Fibroblast of mammary gland (primary cell): ENCODE data around the gene TRPM3.
A peak's percentile ranks its signal among the peaks of the same experiment; 100 is the strongest.

Experiments used
- DNase-seq: peaks from one replicate; pipeline ENCODE4 v3.0.0-alpha.2; 2010; ENCODE audit warnings: low read depth
- H3K4me3 ChIP-seq: 2 replicates; pipeline ENCODE4 v1.5.1; 2011; ENCODE audit warnings: low read depth, mild to moderate bottlenecking, low read length, moderate library complexity; ENCODE audit not compliant: control insufficient read depth
- CTCF ChIP-seq: conservative IDR thresholded peaks from 2 replicates; pipeline ENCODE4 v1.5.1; 2011; ENCODE audit warnings: low read depth, low read length, inconsistent platforms; ENCODE audit not compliant: control insufficient read depth, insufficient read depth

Gene TRPM3

GRCh38 chr9:70693186-70693585, 428.2 kb downstream of the TRPM3 start:
- TF ChIP-seq CTCF: no peak
- DNase-seq: no peak
- H3K4me3 ChIP-seq: no peak overlapping the region

- no peak for TF ChIP-seq CTCF
- no peak for DNase-seq
- H3K4me3 ChIP-seq: no peak overlapping the region
These were observed 429.0 kb downstream of the TRPM3 start for GRCh38 chr9:70692431-70692830.

DNA sequence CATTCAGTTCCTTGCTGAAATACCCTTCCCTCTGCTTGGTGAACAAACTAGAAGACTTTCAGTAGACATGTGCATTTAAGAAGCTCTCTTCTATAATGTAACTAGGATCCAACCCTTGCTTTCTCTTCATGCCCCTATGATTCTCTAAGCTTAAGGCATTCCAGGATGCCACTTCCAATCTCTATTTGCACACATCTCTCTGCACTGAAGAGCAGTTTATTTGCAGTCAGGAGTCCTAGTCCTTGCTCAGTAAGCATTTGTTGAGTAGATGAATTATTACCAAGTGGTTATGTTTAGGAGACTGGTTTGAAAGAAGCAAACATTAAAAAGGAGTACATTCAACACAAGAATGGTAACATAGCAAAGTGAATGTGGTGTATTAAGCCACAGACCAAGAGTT, 432.7 kb downstream of the TRPM3 start:
- no peak for DNase-seq

DNA sequence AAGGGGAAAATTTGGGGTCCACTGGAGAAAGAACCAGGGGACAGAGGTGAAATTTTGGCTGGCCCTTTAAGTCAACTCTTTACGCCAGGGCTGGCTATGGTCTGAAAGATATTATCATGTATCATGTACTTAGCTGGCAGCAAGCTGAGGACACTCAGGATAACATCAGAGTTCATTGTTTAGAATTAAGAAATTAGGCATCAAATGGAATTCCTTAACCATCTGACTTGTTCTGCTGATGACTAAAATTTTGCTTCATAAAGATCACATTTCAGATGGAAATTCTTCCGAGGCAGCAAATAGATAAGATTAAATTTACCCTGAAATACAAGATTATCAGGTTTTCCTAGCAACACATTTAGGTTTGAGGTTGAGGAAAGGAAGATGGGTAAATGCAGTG, 437.6 kb downstream of the TRPM3 start:
- no peak overlapping the region for H3K4me3 ChIP-seq
- no peak for TF ChIP-seq CTCF
- DNase-seq: peak; percentile 46

More for the DNA sequence above, 432.7 kb downstream of the TRPM3 start:
- H3K4me3 ChIP-seq: no peak overlapping the region
- no peak for TF ChIP-seq CTCF

- no peak for TF ChIP-seq CTCF
- no peak for DNase-seq
These were observed 439.1 kb downstream of the TRPM3 start for GRCh38 chr9:70682298-70682697.

DNA sequence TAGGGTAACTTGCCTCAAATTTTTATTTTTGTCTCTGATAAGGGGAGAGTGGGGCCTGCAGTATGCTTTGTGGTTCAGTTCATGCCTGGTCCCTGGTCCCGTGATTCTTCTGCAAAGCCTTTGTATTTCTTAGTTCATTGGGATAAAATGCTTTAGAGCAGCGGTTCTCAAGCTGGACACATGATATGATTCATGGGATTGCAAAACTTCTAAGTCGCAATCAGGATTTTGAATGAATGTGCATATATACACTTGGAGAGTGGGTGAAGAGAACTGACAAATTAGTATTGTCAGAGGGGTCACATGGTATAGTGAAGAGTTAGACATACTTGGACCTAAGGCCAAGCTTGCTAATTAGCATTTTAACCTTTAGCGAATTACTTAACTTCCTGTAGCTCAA, 441.6 kb downstream of the TRPM3 start:
- TF ChIP-seq CTCF: no peak
- DNase-seq: peak; percentile 90
- H3K4me3 ChIP-seq: no peak overlapping the region

More at GRCh38 chr9:70682298-70682697, 439.1 kb downstream of the TRPM3 start:
- H3K4me3 ChIP-seq: no peak overlapping the region

- DNase-seq: peak; percentile 67
- H3K4me3 ChIP-seq: no peak overlapping the region
- no peak for TF ChIP-seq CTCF
These were observed 443.3 kb downstream of the TRPM3 start for GRCh38 chr9:70678153-70678552.
